K562 (cell line): ENCODE results near the gene HSD17B1.

Experiments used
- CTCF ChIP-seq, 3 experiments: IDR thresholded peaks in 2 of 3; conservative IDR thresholded peaks in 1 of 3; 2 replicates each; pipeline ENCODE4 v1.5.1; 2011 to 2012; ENCODE audit warnings: low read length in 3 of 3, mild to moderate bottlenecking in 3 of 3, control low read depth in 2 of 3, improper control_type of control experiment in 1 of 3, inconsistent platforms in 1 of 3, low read depth in 1 of 3, mixed read lengths in 1 of 3, moderate library complexity in 1 of 3; ENCODE audit not compliant: insufficient read depth in 2 of 3
- JUND ChIP-seq, 2 experiments: IDR thresholded peaks; 2 replicates in 1 of 2; 3 replicates in 1 of 2; pipeline ENCODE4 v1.6.1; 2011; ENCODE audit warnings: borderline replicate concordance in 2 of 2, low read depth in 2 of 2, low read length in 2 of 2, improper control_type of control experiment in 1 of 2, missing biosample characterization in 1 of 2, missing genetic modification characterization in 1 of 2, missing genetic modification reagents in 1 of 2
- MEF2A ChIP-seq: IDR thresholded peaks from 2 replicates; pipeline ENCODE4 v1.6.1; 2011; ENCODE audit warnings: low read depth, mild to moderate bottlenecking, low read length, moderate library complexity; ENCODE audit not compliant: control insufficient read depth
- MEF2D ChIP-seq: conservative IDR thresholded peaks from 2 replicates; pipeline ENCODE4 v1.6.1; 2016; ENCODE audit warnings: low read depth, missing genetic modification characterization, missing compliant biosample characterization
- POLR2A ChIP-seq: fragments of 450-650 bp; conservative IDR thresholded peaks from 2 replicates; pipeline ENCODE4 v1.6.1; 2016
- RAD21 ChIP-seq, 2 experiments: fragments of 250-450 bp in 1 of 2; fragments of 450-650 bp in 1 of 2; sonication (Bioruptor Pico) in 1 of 2; formaldehyde crosslinking in 1 of 2; IDR thresholded peaks in 1 of 2; conservative IDR thresholded peaks in 1 of 2; 2 replicates each; pipeline versions ENCODE4 v1.4.0 to v1.8.0; 2020 to 2022; ENCODE audit warnings: mild to moderate bottlenecking in 2 of 2, moderate library complexity in 1 of 2
- SMC3 ChIP-seq: conservative IDR thresholded peaks from 2 replicates; pipeline ENCODE4 v1.6.1; 2011; ENCODE audit warnings: low read depth, low read length, improper control_type of control experiment; ENCODE audit not compliant: insufficient read depth
- TEAD1 ChIP-seq, 2 experiments: fragments of 450-650 bp in 1 of 2; sonication (generic) in 1 of 2; formaldehyde crosslinking; IDR thresholded peaks; 2 replicates each; pipeline versions ENCODE4 v1.4.0 to v1.8.0; 2020 to 2022; ENCODE audit warnings: mild to moderate bottlenecking in 2 of 2, missing genetic modification reagents in 1 of 2
- ZFPM2 ChIP-seq: fragments of 250-450 bp; sonication (Bioruptor Pico); IDR thresholded peaks from 2 replicates; pipeline ENCODE4 v1.5.1; 2022; ENCODE audit warnings: mild to moderate bottlenecking

DNA sequence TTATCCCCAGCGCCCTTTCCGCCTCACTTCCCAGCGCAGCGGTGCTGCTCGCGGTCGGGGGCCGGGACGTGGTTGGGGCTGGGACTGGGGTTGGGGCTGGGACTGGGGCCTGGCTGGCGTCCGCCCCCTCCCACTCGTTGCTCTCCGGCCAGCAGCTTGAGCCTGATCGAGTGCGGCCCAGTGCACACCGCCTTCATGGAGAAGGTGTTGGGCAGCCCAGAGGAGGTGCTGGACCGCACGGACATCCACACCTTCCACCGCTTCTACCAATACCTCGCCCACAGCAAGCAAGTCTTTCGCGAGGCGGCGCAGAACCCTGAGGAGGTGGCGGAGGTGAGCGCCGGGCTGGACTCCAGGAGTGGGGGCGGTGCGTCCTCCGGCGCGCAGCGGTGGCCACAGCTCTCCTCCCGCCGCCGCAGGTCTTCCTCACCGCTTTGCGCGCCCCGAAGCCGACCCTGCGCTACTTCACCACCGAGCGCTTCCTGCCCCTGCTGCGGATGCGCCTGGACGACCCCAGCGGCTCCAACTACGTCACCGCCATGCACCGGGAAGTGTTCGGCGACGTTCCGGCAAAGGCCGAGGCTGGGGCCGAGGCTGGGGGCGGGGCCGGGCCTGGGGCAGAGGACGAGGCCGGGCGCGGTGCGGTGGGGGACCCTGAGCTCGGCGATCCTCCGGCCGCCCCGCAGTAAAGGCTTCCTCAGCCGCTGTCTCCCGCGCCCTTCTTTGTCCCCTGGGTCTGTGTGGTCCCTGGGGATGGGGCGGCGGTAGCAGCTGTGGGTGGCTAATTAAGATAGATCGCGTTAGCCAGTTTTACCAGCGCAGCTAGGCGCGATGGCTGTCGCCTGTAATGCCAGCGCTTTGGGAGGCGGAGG lies 1.8 kb downstream of the HSD17B1 start:
- TF ChIP-seq RAD21 (CRISPR knock-in tag; conservative IDR thresholded peaks at IDR 0.05 in 1 of 2, IDR thresholded peaks at IDR 0.05 in 1 of 2) (no peak), JUND (IDR thresholded peaks at IDR 0.05; ENCODE audit: borderline replicate concordance, low read depth, low read length) (no peak), JUND (tag; IDR thresholded peaks at IDR 0.05; ENCODE audit: borderline replicate concordance, low read depth, low read length) (no peak; the same call in 2 of the 3 replicates), ZFPM2 (CRISPR knock-in tag) (no peak), SMC3 (no peak), TEAD1 (CRISPR knock-in tag; IDR thresholded peaks at IDR 0.05) (no peak), POLR2A (peak; percentile 81), MEF2D (tag) (no peak), MEF2A (no peak), CTCF (IDR thresholded peaks at IDR 0.05 in 2 of 3, conservative IDR thresholded peaks at IDR 0.05 in 1 of 3; ENCODE audit: insufficient read depth in 2 of 3, low read depth in 1 of 3, low read length in 3 of 3) (no peak)
